CD14-positive monocyte (primary cell): ENCODE results near the gene WDR18. TPM values are rescaled to one million over a fixed set of nuclear protein-coding genes. Genes with fewer than 3 reads are reported as not detected.
"Not testable (repeated sequence)": the region's sequence is repeated elsewhere in the genome, so short reads cannot be mapped to it uniquely, and the experiment has no call there.

ENCODE experiments used
- DNase-seq, 3 donors: peaks; one replicate each; pipeline ENCODE4 v3.0.0-alpha.2; 2011 to 2022
- H2AFZ ChIP-seq: 2 replicates; pipeline ENCODE4 v1.6.0; 2012; ENCODE audit warnings: mild to moderate bottlenecking, low read depth, low read length, inconsistent platforms; ENCODE audit not compliant: insufficient read depth, poor library complexity, severe bottlenecking
- H3K27ac ChIP-seq, 2 donors: 1 replicate in 1 of 2; 2 replicates in 1 of 2; pipeline ENCODE4 v1.5.1; 2012 to 2013; ENCODE audit warnings: low read length in 2 of 2, control low read depth in 1 of 2, inconsistent platforms in 1 of 2, low read depth in 1 of 2, mild to moderate bottlenecking in 1 of 2
- H3K27me3 ChIP-seq, 2 donors: one replicate each; pipeline versions ENCODE4 v1.6.0 to v1.6.1; 2011 to 2013; ENCODE audit warnings: low read length in 2 of 2; ENCODE audit not compliant: control insufficient read depth in 2 of 2, insufficient read depth in 2 of 2
- H3K36me3 ChIP-seq, 2 donors: replicated peaks in 1 of 2; 1 replicate in 1 of 2; 2 replicates in 1 of 2; pipeline versions ENCODE4 v1.5.1 to v1.6.1; 2012 to 2013; ENCODE audit warnings: low read length in 2 of 2, control low read depth in 1 of 2, inconsistent platforms in 1 of 2, mild to moderate bottlenecking in 1 of 2; ENCODE audit not compliant: insufficient read depth in 2 of 2, control insufficient read depth in 1 of 2
- H3K4me1 ChIP-seq, 2 donors: 1 replicate in 1 of 2; 2 replicates in 1 of 2; pipeline versions ENCODE4 v1.5.1 to v1.6.1; 2012 to 2013; ENCODE audit warnings: low read length in 2 of 2, control low read depth in 1 of 2, inconsistent platforms in 1 of 2, mild to moderate bottlenecking in 1 of 2, moderate library complexity in 1 of 2; ENCODE audit not compliant: insufficient read depth in 2 of 2, control insufficient read depth in 1 of 2
- H3K4me2 ChIP-seq: replicated peaks from 2 replicates; pipeline ENCODE3; 2012; ENCODE audit warnings: low read length, moderate library complexity, mild to moderate bottlenecking; ENCODE audit not compliant: poor library complexity, severe bottlenecking; ENCODE audit errors: extremely low read depth
- H3K4me3 ChIP-seq, 3 experiments: fragments of 200-600 bp in 1 of 3; sonication (generic) in 1 of 3; replicated peaks in 1 of 3; 1 replicate in 2 of 3; 2 replicates in 1 of 3; pipeline ENCODE4 v1.5.1; 2011 to 2013; ENCODE audit warnings: low read length in 3 of 3, mild to moderate bottlenecking in 3 of 3, control low read depth in 2 of 3, low read depth in 2 of 3, inconsistent platforms in 1 of 3, moderate library complexity in 1 of 3
- H3K79me2 ChIP-seq: 2 replicates; pipeline ENCODE4 v1.6.0; 2012; ENCODE audit warnings: mild to moderate bottlenecking, control low read depth, inconsistent platforms, low read length, moderate library complexity; ENCODE audit not compliant: insufficient read depth
- H3K9ac ChIP-seq: 2 replicates; pipeline ENCODE4 v1.6.0; 2017; ENCODE audit warnings: low read length, mild to moderate bottlenecking; ENCODE audit not compliant: insufficient read depth, poor library complexity, severe bottlenecking
- H3K9me3 ChIP-seq, 2 donors: replicated peaks in 1 of 2; 1 replicate in 1 of 2; 2 replicates in 1 of 2; pipeline versions ENCODE4 v1.5.1 to v1.6.1; 2012 to 2013; ENCODE audit warnings: low read length in 2 of 2, control low read depth in 1 of 2; ENCODE audit not compliant: control insufficient read depth in 1 of 2, insufficient read depth in 1 of 2
- H4K20me1 ChIP-seq: 2 replicates; pipeline ENCODE4 v1.6.0; 2012; ENCODE audit warnings: mild to moderate bottlenecking, low read length, control low read depth, moderate library complexity; ENCODE audit not compliant: insufficient read depth
- H3K27ac Mint-ChIP-seq, 7 donors: one replicate each; pipeline ENCODE4 v1.8.0; 2020; ENCODE audit warnings: mild to moderate bottlenecking in 7 of 7, mixed read lengths in 7 of 7, moderate library complexity in 6 of 7, inconsistent platforms in 2 of 7
- H3K27me3 Mint-ChIP-seq, 3 donors: one replicate each; pipeline ENCODE4 v1.8.0; 2021 to 2022; ENCODE audit warnings: low read depth in 3 of 3, mild to moderate bottlenecking in 3 of 3, mixed read lengths in 3 of 3, moderate library complexity in 3 of 3, inconsistent platforms in 1 of 3
- H3K36me3 Mint-ChIP-seq, 2 donors: one replicate each; pipeline ENCODE4 v1.8.0; 2020; ENCODE audit warnings: mixed read lengths in 2 of 2, inconsistent platforms in 1 of 2, mild to moderate bottlenecking in 1 of 2
- H3K4me1 Mint-ChIP-seq: one replicate; pipeline ENCODE4 v1.8.0; 2020; ENCODE audit warnings: mild to moderate bottlenecking, mixed read lengths
- H3K4me3 Mint-ChIP-seq, 2 donors: one replicate each; pipeline ENCODE4 v1.8.0; 2020; ENCODE audit warnings: mild to moderate bottlenecking in 2 of 2, mixed read lengths in 2 of 2, moderate library complexity in 1 of 2
- H3K9me3 Mint-ChIP-seq, 7 donors: one replicate each; pipeline ENCODE4 v1.8.0; 2020 to 2022; ENCODE audit warnings: mixed read lengths in 7 of 7, mild to moderate bottlenecking in 6 of 7, moderate library complexity in 6 of 7, inconsistent platforms in 2 of 7
- CTCF ChIP-seq: fragments of 200-600 bp; IDR thresholded peaks from one replicate; pipeline ENCODE4 v1.8.0; 2022; ENCODE audit warnings: antibody characterized with exemption, mild to moderate bottlenecking
- WGBS: methylation state at CpG from one replicate; pipeline ENCODE4 v1.1.5; 2013; ENCODE audit warnings: missing lambda C conversion rate; ENCODE audit not compliant: insufficient coverage; 5-methylcytosine and 5-hydroxymethylcytosine counted together
- intact Hi-C, 2 donors: fragments of 100-400 bp; cut with micrococcal nuclease; formaldehyde crosslinking; loops; one replicate each; pipeline versions ENCODE4 v1.15.0 to v1.15.1; 2023
- polyA plus RNA-seq, 3 donors: library from polyadenylated mRNA; depleted of rRNA in 1 of 3; unstranded in 2 of 3; stranded (reverse) in 1 of 3; fragments of 300-500 nt in 2 of 3; fragments of >200 nt in 1 of 3; fragmentation: Illumina TruSeq in 2 of 3; gene quantifications; 1 replicate in 2 of 3; 2 replicates in 1 of 3; pipeline ENCODE4 v1.2.3, GENCODE V29; 2012 to 2021

The WDR18 gene
- polyA plus RNA-seq, 3 donors: 21.3 to 52.7 (median 49.9) TPM

DNA sequence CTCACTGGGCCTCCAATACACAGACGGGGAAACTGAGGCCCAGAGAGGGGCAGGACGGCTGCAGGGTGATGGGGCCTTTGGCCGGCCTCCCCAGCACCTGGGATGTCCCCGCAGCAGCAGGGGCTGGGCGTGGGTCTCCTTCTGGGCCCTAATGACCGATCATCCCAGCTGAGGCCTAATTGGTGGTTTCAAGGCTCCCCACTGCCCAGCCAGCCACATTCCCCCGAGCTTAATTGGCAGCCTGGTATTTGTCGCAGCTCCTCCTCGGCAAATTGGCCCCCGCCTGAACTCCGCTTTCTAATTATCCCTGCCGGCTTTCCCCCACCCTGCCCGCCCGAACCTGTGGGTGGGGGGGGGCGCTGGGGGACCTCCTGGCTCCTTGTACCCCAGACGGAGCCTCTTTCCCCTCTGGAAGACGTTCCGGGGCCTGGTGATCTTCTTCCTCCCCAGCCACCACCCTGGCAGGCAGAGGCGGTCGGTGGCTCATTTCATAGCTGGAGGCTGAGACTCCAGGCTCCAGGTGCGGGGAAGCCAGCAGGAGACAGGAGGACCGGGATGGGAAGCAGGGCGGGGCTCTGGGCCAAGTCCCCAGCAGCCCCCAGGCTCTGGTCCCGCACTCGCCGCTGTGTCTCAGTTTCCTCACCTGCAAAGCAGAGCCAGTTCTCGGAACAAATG lies 27.2 kb upstream of the WDR18 start:
- no peaks in the 10 kb centered on the region for H3K9me3 ChIP-seq
- H3K4me3 ChIP-seq: no peak overlapping the region
- Mint-ChIP-seq H3K27me3 (no peaks in the 10 kb centered on the region), H3K27ac (peak overlapping the region in 1 of 7 donors; percentile 45), H3K4me3 (no peak overlapping the region), H3K9me3 (no peaks in the 10 kb centered on the region), H3K36me3 (peaks cover 16 to 42% of the 10 kb centered on the region in 2 donors), H3K4me1 (peaks cover 17% of the 10 kb centered on the region)
- no peak overlapping the region for H3K4me2 ChIP-seq
- H3K27ac ChIP-seq: no peak overlapping the region
- H2AFZ ChIP-seq: no peak overlapping the region
- intact Hi-C loops: no loop called here
- H3K79me2 ChIP-seq: peaks cover 95% of the 10 kb centered on the region
- peaks cover 23 to 37% of the 10 kb centered on the region in 2 donors for H3K36me3 ChIP-seq
- peaks cover 16 to 23% of the 10 kb centered on the region in 2 donors for H3K4me1 ChIP-seq
- no peaks in the 10 kb centered on the region for H3K27me3 ChIP-seq
- no peak for DNase-seq
- TF ChIP-seq CTCF: no peak
- 88% methylated on average over 13 of the region's 27 CpGs for WGBS
- no peak overlapping the region for H3K9ac ChIP-seq
- peaks cover 100% of the 10 kb centered on the region for H4K20me1 ChIP-seq

GRCh38 chr19:957578-957977 lies 26.6 kb upstream of the WDR18 start:
- H3K4me2 ChIP-seq, H3K9ac ChIP-seq: not testable (repeated sequence)

More at GRCh38 chr19:957578-957977, 26.6 kb upstream of the WDR18 start:
- intact Hi-C loops, H3K4me3 Mint-ChIP-seq, H2AFZ ChIP-seq, H3K27me3 ChIP-seq, H3K9me3 ChIP-seq, DNase-seq, H3K27ac ChIP-seq, H3K27me3 Mint-ChIP-seq, H3K4me3 ChIP-seq, H3K9me3 Mint-ChIP-seq: not testable (repeated sequence)
- H3K4me1 Mint-ChIP-seq: peaks cover 15% of the 10 kb centered on the region
- peaks cover 28 to 44% of the 10 kb centered on the region in 2 donors for H3K36me3 ChIP-seq
- 97% methylated on average over 6 of the region's 9 CpGs for WGBS
- H4K20me1 ChIP-seq: peaks cover 100% of the 10 kb centered on the region
- peaks cover 10 to 17% of the 10 kb centered on the region in 2 donors for H3K4me1 ChIP-seq
- peaks cover 18 to 47% of the 10 kb centered on the region in 2 donors for H3K36me3 Mint-ChIP-seq
- H3K79me2 ChIP-seq: peaks cover 92% of the 10 kb centered on the region
- peak overlapping the region in 3 of 7 donors; percentile 13 to 40 (median 30) for H3K27ac Mint-ChIP-seq
